ENCODE results near the gene CACNA1E.

CACNA1E gene

DNA sequence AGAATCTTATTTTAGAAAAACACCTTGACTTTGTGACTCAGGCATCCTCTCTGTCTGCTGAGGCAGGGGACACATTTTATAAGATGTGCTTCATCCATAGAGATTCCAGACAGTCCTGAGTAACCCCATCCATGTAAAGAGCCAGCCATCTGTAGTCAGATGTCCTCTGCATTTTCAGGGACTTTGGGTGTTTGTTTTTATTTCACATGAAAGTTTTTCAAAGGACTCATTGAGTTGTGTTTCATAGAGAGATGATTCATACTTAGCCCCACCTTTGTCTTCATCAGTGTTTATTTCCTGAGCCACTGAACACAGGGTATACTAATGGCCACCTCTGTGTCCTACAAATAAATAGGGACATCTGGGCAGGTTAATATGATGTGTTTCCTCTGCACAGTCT, 280.4 kb downstream of the CACNA1E start:
- no peak for TF ChIP-seq EZH2phosphoT487 (conservative IDR thresholded peaks at IDR 0.05; ENCODE audit: low read length)
- TF ChIP-seq, protein P1, sequence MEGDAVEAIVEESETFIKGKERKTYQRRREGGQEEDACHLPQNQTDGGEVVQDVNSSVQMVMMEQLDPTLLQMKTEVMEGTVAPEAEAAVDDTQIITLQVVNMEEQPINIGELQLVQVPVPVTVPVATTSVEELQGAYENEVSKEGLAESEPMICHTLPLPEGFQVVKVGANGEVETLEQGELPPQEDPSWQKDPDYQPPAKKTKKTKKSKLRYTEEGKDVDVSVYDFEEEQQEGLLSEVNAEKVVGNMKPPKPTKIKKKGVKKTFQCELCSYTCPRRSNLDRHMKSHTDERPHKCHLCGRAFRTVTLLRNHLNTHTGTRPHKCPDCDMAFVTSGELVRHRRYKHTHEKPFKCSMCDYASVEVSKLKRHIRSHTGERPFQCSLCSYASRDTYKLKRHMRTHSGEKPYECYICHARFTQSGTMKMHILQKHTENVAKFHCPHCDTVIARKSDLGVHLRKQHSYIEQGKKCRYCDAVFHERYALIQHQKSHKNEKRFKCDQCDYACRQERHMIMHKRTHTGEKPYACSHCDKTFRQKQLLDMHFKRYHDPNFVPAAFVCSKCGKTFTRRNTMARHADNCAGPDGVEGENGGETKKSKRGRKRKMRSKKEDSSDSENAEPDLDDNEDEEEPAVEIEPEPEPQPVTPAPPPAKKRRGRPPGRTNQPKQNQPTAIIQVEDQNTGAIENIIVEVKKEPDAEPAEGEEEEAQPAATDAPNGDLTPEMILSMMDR (IDR thresholded peaks at IDR 0.05; ENCODE audit: insufficient read depth, low read length, poor library complexity, severe bottlenecking): no peak
- Histone ChIP-seq H3K27me3 (ENCODE audit: low read length) (no peaks in the 10 kb centered on the region), H3K9ac (ENCODE audit: low read length) (no peak overlapping the region), H3K4me2 (ENCODE audit: low read depth, low read length, poor library complexity, severe bottlenecking) (no peak overlapping the region), H3F3A (ENCODE audit: insufficient read depth) (no peaks in the 10 kb centered on the region), H3K9me2 (replicated peaks; ENCODE audit: insufficient read depth, low read length) (no peaks in the 10 kb centered on the region), H3K79me2 (ENCODE audit: insufficient read depth, low read length) (no peaks in the 10 kb centered on the region), H2AFZ (ENCODE audit: low read depth, low read length, severe bottlenecking) (no peak overlapping the region), H4K20me1 (ENCODE audit: low read depth, low read length) (no peaks in the 10 kb centered on the region), H3K36me3 (ENCODE audit: low read length) (no peaks in the 10 kb centered on the region), H3K4me3 (ENCODE audit: insufficient read depth, low read length, poor library complexity, severe bottlenecking) (no peak overlapping the region), H3K27ac (ENCODE audit: low read depth, low read length) (no peak overlapping the region), H3K9me3 (ENCODE audit: insufficient read depth, low read length) (no peaks in the 10 kb centered on the region)

DNA sequence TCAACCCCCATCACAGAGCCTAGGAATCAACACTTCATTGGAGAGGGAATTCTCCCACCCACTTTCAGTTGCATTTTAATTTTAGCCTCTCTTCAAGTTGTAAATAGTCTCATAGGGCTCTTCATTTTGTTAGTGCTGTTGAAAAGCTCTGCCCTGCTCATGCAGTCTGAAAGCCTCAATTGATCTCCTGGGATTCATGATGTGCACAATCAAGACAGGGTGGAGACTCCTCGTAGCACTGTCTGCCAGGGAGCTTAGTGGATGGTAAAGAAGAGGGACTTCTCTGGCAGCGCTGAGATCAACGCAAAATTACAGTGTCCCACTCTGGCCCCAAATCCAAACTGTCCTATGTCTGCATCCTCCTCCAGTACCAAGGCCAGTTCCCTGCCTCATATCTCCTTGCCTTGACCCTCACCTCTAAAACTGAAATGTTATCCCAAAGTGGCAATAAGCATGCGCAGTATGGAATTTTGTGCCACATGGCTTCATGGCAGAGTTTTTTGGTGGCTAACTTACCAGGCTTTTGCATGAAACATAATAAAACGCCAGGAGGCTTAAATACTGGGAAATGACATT, 282.2 kb downstream of the CACNA1E start:
- Histone ChIP-seq H3K4me2 (ENCODE audit: low read depth, low read length, poor library complexity, severe bottlenecking) (no peak overlapping the region), H2AFZ (ENCODE audit: low read depth, low read length, severe bottlenecking) (no peak overlapping the region), H3K9ac (ENCODE audit: low read length) (no peak overlapping the region), H4K20me1 (ENCODE audit: low read depth, low read length) (no peaks in the 10 kb centered on the region), H3K79me2 (ENCODE audit: insufficient read depth, low read length) (no peaks in the 10 kb centered on the region), H3K4me3 (ENCODE audit: insufficient read depth, low read length, poor library complexity, severe bottlenecking) (no peak overlapping the region), H3K27ac (ENCODE audit: low read depth, low read length) (no peak overlapping the region), H3K9me2 (replicated peaks; ENCODE audit: insufficient read depth, low read length) (no peaks in the 10 kb centered on the region), H3F3A (ENCODE audit: insufficient read depth) (no peaks in the 10 kb centered on the region), H3K36me3 (ENCODE audit: low read length) (no peaks in the 10 kb centered on the region), H3K9me3 (ENCODE audit: insufficient read depth, low read length) (no peaks in the 10 kb centered on the region), H3K27me3 (ENCODE audit: low read length) (no peaks in the 10 kb centered on the region)
- TF ChIP-seq, protein P1 (IDR thresholded peaks at IDR 0.05; ENCODE audit: insufficient read depth, low read length, poor library complexity, severe bottlenecking): no peak
- TF ChIP-seq EZH2phosphoT487 (conservative IDR thresholded peaks at IDR 0.05; ENCODE audit: low read length): no peak

DNA sequence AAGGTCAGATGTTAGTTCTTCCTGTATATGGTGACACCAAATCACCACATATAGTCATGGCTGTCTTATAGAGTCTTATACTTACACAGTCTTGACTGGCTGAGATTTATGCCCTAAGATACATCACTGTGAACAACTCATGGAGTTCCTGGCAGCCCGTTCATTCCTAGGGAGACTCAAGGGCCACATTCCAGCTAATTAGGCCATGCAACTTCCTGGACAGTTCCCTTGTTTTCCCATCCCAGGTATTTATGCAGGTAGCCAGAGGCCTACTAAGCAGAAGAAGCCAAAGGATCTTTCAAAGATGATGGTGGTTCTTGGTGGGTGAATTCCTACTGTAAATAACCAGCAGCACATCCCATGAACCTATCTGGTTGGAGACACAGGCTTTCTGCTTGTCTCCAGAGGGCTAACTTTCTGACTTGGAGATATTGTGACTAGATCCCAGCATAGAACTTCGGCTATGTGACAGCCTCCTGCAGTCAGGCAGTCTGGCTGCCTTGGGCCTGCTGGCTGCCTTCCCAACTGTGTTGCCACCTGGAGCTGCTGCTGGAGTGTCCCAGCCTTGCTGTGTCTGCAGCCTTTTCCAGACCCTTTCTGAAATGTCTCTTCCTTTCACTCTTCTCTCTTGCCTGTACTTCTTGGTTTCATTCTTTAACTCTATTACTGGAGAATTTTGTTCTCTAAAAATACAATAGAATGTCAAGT, 283.8 kb downstream of the CACNA1E start:
- H3K9ac ChIP-seq (ENCODE audit: low read length): no peak overlapping the region
- H3K27ac ChIP-seq (ENCODE audit: low read depth, low read length): no peak overlapping the region
- no peaks in the 10 kb centered on the region for H3K79me2 ChIP-seq (ENCODE audit: insufficient read depth, low read length)
- no peaks in the 10 kb centered on the region for H3K27me3 ChIP-seq (ENCODE audit: low read length)
- TF ChIP-seq, protein P1 (IDR thresholded peaks at IDR 0.05; ENCODE audit: insufficient read depth, low read length, poor library complexity, severe bottlenecking): no peak
- TF ChIP-seq EZH2phosphoT487 (conservative IDR thresholded peaks at IDR 0.05; ENCODE audit: low read length): no peak
- H2AFZ ChIP-seq (ENCODE audit: low read depth, low read length, severe bottlenecking): no peak overlapping the region
- no peaks in the 10 kb centered on the region for H3K9me3 ChIP-seq (ENCODE audit: insufficient read depth, low read length)
- no peaks in the 10 kb centered on the region for H3F3A ChIP-seq (ENCODE audit: insufficient read depth)
- no peak overlapping the region for H3K4me2 ChIP-seq (ENCODE audit: low read depth, low read length, poor library complexity, severe bottlenecking)
- H3K9me2 ChIP-seq (replicated peaks; ENCODE audit: insufficient read depth, low read length): no peaks in the 10 kb centered on the region
- H4K20me1 ChIP-seq (ENCODE audit: low read depth, low read length): no peaks in the 10 kb centered on the region
- H3K4me3 ChIP-seq (ENCODE audit: insufficient read depth, low read length, poor library complexity, severe bottlenecking): no peak overlapping the region
- no peaks in the 10 kb centered on the region for H3K36me3 ChIP-seq (ENCODE audit: low read length)

Measured in SU-DHL-6 (cell line).